ENCODE data around the gene RIN1.

Gene RIN1

DNA sequence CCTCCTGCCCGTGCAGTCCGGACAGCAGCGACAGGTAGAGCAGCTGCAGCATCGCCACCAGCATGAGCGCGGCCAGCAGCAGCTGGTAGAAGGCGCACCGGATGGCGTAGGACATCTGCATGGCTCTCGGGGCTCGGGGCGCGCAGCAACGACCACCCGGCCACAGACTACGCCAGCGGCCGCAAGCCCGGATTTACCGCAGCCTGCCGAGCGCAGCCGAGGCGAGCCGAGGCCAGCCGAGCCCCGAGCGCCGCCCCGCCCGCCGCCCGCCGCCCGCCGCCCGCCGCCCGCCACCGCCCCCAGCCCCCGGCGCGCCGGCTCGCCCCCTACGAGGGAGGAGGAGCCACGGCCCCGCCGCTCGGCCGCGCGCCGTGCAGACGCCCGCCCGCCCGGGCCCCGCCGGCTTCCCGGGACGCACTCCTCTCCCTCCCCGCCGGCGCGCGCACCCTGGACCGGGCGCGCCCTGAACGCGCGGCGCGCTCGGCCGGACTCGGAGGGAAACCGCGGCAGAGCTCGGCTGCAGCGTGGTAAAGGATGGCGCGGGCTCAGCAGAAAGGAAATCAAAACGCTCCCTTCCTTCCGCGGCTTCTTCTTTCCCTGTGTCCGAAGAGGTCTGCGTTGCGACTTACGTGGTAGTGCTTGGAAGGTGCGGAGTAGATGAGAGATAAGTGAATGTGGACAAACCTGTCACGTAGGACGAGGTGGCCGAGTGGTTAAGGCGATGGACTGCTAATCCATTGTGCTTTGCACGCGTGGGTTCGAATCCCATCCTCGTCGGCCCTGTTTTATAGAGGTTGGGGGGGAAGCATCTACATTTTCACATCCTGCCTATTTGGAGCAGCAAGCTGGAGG, 11.4 kb upstream of the RIN1 start, which contains the start of gene B4GAT1:
Gene B4GAT1 (minus strand): TSS at position 205 of the 852 bp plus-strand sequence. CDS start 84 bp downstream, at position 121.
- no peak for TF ChIP-seq CTCF (IDR thresholded peaks at IDR 0.05; ENCODE audit: low read length, missing control alignments)
- H3K4me3 ChIP-seq (replicated peaks; ENCODE audit: low read depth, low read length): peak within 1 kb of the TSS; percentile 69
- peak; percentile 94 for DNase-seq (ENCODE audit: low read depth)

- no peak for DNase-seq (ENCODE audit: low read depth)
- no peak for TF ChIP-seq CTCF (IDR thresholded peaks at IDR 0.05; ENCODE audit: low read length, missing control alignments)
- peak overlapping the region; percentile 69 for H3K4me3 ChIP-seq (replicated peaks; ENCODE audit: low read depth, low read length)
Measured at GRCh38 chr11:66346476-66347424, 10.5 kb upstream of the RIN1 start.

DNA sequence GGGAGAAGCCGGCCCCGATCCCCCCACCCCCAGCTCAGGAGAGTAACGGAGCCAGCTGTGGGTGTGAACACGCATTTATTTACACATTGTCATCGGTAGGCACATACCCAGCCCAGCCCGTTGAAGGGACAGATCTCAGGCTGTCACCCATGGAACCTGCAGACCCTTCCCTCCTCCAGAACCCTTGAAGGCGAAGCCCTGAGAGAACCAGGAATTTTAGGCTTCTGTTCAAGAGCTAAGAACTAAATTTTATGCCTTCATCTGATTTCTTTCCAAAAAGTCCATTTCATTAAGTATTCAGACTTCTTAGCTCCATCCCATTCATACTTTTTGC, 9.0 kb upstream of the RIN1 start:
- no peak for DNase-seq (ENCODE audit: low read depth)
- peak overlapping the region; percentile 97 for H3K4me3 ChIP-seq (replicated peaks; ENCODE audit: low read depth, low read length)
- no peak for TF ChIP-seq CTCF (IDR thresholded peaks at IDR 0.05; ENCODE audit: low read length, missing control alignments)

DNA sequence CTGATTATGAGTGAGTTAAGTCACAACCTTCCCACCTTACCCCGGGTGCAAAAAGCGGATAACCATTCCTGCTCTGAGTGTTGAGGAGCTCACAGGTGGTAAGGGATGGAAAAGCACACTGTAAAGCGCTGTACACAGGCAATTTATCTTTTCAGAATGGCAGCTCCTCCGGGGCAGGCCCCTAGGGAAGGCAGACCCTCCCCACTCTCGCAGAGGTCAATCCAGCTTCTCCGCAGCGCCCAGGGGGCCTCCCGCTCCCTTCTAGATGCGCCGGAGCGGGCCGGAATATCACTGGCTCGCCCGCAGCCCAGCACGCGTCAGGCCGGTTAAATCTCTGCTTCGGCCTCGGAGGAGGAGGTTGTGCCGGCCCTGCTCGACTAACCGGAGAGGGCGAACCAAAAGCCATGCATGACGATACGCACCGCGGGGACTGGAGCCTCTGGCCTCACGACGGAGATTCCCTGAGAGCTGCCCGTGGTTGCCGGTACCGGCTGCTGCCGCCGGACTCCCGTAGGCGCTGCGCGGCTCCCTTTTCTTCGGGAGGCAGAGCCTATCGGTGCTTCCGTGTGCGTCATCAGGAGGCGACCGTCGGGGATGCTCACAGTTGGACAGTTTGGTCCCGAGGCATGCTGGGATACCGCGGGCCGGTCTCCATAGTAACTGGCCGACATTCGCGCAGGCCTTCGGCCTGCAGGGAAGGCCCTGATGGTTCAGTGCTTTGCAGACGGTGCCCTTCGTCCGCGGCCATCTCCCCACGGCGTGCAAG, 8.5 kb upstream of the RIN1 start, which contains the start of gene BRMS1:
Gene BRMS1 (minus strand): TSS at position 555 of the 766 bp plus-strand sequence. CDS start 2,870 bp downstream, outside the sequence.
- H3K4me3 ChIP-seq (replicated peaks; ENCODE audit: low read depth, low read length): peak within 1 kb of the TSS; percentile 97
- no peak for TF ChIP-seq CTCF (IDR thresholded peaks at IDR 0.05; ENCODE audit: low read length, missing control alignments)
- DNase-seq (ENCODE audit: low read depth): peak; percentile 98

DNA sequence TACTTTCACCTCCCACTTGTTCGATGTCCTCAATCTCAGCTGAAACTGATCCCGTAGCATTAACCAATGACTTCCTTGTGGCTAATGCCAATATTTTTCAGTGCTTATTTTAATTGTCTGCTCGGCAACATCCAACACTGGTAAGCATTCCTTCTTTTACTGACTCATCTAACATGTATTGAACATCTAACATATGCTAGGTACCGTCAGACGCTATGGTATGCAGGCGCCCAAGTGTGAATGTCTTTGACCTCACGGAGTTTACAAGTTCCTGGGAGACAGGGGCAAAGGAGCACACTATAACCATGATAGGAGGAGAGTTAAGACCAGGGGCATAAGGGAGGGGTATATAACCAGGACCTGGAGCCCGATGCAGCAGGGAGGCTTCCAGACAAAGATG, 6.9 kb upstream of the RIN1 start:
- no peak for TF ChIP-seq CTCF (IDR thresholded peaks at IDR 0.05; ENCODE audit: low read length, missing control alignments)
- DNase-seq (ENCODE audit: low read depth): no peak
- H3K4me3 ChIP-seq (replicated peaks; ENCODE audit: low read depth, low read length): no peak overlapping the region

GRCh38 chr11:66341502-66342126, 5.4 kb upstream of the RIN1 start:
- TF ChIP-seq CTCF (IDR thresholded peaks at IDR 0.05; ENCODE audit: low read length, missing control alignments): no peak
- no peak overlapping the region for H3K4me3 ChIP-seq (replicated peaks; ENCODE audit: low read depth, low read length)
- DNase-seq (ENCODE audit: low read depth): no peak
